GM19035 (cell line): ENCODE measurements around the gene KIRREL3.

Source experiments
- ATAC-seq: cut with Tn5 transposase; IDR thresholded peaks from one replicate; pipeline ENCODE4 v1.9.1; 2021; ENCODE audit not compliant: unreplicated experiment

Gene KIRREL3

DNA sequence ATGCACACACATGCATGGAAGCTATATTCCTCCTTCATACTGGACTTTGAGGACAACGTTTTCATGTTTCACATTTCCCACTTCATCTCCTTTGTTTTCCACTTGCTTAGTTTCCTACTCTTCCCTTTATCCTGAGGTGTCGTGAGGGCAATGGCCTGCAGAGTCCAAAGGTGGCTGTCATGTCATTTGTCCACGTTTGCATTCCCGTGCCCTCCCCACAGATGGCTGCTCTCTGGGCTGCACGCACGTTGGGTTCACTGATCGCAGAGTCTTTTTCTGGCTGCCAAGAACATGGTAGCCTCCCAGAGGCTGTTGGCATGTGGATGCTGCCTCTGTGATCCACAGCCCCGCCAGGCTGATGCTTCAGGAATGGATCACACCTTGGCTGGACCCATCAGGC is 389.1 kb downstream of the KIRREL3 start:
- ATAC-seq: no peak

DNA sequence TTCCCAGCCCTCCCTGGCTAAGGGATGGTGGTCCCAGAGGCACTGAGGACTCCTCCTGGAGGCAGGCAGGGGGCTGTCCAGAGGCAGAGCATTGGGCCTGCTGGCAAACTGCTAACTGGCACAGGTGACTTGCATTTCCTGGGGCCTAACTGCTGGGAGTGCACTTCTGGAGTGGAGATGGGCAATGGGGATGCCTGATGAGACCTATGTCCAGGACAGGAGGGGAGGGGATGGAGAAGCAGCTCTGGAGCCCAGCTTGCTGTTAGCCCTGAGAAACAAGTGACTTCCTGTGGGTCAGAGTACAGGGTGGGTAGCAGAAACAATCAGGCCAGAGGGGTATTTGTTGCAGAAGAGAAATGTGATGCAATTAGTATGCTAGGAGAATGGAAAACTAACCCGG is 391.9 kb downstream of the KIRREL3 start:
- no peak for ATAC-seq

DNA sequence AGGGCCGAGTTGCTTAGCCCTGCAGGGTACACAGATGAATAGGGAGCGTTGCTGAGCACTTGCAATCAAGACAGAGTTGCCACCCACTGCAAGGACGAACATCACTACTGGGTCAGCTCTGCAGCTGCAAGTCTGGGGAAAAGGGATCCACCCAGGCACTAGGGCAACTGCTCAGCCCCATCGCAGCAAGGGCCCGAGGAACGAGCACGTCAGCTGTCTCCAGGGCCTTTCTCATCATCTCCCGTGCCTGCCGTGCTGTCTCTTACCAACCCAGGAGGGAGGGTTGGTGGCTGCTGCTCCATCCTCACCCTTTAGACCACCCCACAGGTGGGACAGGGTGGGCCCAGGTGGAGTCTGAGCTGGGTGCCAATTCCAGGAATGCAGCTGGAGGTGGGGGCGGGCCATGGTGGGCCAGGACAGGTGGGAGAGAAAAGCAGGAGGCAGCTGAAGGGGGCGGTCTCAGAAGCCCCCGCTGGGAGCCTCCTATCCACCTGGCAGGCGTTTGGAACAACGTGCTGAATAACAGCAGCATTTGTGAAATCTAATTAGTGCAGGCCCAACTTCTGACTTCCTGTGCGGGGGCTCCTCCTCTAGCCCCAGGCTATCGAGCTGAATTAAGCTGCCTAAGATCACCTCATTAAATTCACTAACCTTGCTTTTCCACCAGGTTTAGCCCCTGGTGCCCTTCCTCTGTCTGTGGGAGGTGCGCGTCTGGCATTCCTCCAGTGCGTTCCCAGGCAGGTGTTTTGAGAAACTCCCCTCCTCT is 392.6 kb downstream of the KIRREL3 start:
- no peak for ATAC-seq

DNA sequence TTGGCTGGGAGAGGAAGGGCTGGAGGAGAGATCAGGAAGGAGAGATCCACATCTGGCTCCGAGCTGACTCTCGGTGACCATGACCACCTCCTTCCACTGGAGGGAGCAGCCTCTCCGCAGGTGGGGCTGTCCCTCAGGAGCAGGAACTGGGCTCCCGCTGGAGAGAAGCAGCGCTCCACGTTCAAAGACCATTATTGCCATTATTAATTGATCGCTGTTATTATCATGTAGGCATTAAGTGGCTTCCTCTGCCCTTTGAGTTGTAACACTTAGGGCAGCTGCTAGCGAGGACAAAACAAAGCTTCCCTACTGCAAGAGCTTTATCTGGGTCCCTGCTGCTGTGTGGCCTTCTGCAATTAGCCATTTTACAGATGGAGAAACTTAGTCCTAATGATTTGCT is 393.2 kb downstream of the KIRREL3 start:
- no peak for ATAC-seq

DNA sequence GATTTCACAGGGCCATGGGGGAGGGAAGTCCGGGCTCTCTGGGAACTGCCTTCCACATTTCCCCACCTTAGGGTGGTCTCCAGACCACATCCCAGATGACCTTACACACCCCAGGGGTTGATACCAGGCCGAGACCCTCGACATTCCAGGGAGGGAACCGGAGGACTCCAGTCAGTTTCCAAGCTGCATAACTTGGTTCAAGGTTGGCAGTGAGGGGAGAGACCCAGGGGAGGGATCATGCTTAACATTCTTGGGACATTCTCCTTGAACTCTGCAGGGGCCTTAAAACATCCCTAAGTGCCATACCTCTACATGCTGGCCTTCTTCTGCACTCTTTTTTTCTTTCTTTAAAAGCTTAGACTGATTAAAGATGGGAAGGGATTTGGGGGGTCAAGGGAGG is 394.1 kb downstream of the KIRREL3 start:
- no peak for ATAC-seq

DNA sequence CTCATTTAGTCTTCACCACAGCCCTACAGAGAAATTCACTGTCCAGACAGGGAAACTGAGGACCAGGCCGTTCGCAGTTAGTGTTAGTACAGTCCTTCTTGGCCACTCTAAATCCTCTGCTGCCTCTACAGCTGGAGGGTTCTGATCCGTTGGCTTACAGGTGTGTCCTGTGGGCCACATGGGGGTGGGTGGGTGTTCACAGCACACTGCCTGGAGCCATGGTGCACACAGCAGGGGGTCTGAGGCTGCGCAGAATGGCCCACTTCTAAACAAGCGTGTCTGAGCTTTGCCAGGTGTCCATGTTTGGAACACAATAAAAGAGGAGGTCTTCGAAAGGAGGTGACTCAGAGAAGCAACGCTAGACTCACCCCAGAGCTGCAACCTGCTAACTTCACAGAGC is 396.1 kb downstream of the KIRREL3 start:
- ATAC-seq: no peak

DNA sequence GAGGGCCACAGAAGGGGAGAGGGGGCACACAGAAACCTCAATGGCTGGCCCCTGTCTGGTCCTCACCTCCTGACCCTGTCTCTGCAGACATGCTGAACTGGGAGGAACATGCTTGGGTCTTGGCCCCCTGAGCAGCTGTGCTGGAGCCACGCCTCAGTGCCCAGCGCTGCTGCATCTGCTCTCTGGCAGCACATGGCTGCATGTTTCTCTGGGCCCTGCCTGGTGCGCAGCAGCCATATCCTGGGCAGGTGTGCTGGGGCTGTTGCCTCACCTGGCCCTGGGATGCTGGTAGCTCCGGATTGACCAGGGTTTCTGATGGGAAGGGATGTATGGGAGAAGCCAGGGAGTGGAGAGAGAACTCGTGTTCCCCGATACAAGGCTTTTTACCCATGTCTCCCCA is 397.1 kb downstream of the KIRREL3 start:
- ATAC-seq: no peak

DNA sequence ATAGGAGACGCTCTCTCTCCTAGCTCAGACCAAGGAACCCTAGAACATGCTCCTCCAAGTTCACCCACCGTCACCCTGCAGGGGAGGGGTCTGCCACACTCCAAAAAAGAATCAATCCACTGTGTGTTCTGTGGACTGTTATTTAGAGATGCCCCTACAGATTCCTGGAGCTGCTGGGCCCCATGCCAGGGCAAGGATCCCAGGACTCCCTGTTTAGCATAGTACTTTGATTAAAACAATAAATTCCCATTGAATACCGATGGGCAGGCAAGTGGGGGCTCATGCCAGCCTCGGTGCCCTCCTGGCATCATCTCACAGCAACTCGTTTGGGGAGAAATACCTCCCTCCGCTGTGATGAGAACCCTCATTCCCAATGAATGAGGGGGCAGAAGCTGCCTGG is 397.6 kb downstream of the KIRREL3 start:
- no peak for ATAC-seq

DNA sequence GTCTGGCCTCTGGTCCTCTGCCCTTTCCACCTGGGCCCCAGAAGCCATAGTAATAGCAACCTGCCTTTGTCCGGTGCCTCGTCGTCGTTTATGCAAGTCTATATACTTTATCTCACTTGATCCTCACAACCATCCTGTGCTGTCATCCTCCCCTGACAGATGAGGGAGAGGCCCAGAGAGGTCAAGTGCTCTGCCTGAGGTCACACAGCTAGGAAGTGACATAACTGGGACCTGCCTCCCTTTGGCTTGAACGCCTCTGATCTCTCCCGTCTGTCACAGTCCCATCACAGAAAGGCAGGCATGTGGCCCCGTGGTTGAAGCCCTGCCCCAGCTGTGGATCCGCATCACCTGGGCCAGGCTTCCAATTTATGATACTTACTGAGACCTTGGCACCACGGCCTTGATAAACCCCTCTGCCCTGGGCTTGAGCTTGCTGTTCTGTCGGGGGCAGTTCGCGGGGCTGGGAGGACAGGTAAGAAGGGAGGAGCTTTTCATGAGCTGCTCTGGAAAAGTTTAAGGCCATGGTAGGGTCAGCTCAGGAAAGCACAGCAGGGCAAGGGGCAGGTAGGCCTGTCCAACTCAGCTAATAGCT is 398.1 kb downstream of the KIRREL3 start:
- ATAC-seq: no peak

DNA sequence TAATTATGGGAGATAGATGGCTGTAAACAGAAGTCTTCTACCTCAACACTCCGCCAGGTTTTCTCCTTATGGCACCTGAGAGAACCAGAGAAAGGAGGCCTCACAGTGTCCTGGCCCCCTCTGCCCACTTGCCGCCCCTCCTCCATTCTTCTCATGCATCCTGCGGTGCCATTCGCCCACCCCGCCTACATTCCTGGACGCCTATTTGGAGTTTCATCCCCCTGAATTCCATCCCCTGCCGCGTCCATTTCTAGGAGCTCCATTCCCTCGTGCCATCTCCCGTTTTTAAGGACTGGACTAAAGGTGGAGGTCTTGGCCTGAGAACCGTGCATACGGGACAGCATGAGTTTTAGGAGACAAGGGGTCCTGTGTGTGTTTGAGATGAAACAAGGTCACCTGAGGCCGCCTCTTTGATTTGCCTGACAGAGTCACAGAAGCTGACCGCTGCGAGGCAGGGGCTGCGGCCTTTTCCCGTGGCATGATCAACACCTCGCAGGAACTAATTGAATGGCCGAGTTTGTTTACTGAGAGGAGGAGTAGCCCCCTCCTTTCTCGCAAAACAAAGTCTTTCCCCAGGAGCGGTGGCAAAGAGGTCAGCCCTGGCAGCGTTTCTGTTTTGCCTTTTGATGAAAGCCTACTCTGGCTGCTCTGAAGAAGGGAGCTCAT is 398.9 kb downstream of the KIRREL3 start:
- ATAC-seq: no peak

DNA sequence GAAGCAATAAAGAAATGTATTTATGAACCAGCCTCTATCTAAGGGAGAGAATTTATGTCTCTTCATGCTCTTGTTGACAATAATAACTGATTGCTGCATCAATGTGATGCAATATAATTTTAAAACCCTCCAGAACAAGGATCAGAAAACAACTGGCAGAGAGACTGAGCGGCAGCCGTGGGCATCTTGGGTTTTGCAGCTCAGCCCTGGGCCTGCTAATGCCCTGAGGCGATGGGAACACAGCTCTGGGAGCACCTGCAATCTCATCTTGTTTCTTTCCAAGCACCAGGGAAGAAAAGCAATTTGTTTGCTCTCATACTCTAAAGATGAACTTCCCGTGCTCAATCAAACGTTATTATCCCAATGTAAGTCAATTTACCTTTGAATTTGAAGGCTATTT is 399.4 kb downstream of the KIRREL3 start:
- ATAC-seq: no peak

DNA sequence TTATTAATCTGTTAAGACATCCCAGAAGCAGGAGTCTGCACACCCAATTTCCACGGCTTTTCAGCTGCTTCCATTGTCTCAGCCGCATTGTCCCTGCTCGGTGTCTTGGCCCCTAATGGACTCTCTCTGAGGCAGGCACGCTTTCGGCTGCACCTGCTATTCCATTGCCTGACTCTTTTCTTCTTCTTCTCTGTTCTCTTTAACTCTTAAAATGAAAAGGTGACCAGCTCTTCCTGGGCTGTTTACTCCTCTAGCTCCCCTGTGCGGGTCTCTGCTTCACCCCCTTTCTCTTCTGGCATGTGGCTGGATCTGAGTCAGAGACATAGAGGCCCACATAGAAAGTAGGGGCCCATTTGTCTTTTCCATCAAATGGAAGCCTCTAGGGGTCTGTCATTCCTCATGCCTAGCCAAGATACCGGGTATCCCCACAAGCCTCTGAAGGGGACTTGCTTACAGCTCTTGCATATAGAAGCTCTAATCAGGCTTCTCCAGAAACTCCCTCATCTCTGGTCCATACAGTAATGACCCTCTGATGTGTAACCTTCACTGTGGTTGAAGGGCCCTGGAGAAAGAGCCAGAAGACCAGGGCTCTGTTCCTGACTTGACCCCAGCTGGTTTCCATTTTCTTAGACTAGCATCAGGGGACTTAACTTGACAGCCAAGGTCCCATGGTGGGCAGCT is 401.2 kb downstream of the KIRREL3 start:
- ATAC-seq: no peak

DNA sequence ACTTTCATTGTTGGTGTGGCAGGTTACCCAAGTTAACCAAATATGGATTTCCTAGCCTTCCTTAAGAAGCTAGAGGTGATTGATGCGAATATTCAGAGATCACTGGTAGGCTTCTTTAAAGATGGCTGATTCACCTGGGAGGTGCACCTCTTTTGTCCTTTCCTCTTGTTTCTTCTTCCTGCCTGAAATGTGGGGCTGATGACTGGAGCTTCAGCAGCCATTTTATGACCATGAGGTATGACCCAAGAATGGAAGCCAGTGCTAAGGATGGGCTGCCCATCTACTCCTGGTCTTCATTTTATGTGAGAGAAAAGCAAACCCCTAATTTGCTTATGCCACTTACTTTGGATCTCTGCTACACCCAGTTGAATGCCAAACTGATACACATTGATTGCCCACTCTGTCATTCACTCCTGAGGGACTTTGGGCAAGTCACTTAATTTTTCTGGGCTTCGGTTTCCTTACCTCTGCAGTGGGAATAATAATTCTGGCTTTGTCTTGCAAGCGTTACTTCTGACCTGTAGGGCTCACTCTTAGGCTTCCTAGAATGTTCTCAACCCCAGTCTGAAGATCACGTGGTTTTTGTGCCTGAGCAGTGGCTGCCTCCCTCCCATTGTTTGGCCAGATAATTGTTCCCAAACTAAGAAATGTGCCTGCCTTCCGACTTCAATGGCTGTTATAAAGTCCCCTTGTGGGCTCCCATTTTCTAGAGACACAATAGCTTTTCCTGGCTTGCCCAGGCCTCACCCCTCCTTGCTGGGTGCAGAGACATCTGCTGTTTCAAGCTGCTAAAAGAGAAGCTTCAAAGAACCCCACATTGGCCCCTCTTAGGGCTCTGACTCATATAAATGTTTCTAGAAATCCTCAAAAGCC is 402.0 kb downstream of the KIRREL3 start:
- ATAC-seq: no peak

DNA sequence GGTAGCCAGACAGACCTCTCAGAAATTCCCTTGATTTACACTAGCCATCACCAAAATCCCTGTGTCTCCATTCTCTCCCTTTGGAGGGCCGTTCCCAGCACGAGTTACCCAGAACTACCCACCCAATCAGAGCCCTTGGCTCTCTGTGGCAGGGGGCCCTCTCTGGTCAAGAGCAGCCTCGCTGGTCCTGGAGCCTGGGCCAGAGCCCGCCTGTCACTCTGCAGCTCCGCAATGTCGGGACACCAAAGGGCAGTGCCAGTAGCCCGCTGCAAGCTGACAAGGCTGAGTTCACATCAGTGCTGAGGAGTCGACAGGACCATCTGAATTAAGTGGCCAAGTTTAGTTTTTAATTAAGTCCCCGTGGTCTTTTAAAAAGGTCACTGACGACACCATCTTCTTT is 403.5 kb downstream of the KIRREL3 start:
- no peak for ATAC-seq

DNA sequence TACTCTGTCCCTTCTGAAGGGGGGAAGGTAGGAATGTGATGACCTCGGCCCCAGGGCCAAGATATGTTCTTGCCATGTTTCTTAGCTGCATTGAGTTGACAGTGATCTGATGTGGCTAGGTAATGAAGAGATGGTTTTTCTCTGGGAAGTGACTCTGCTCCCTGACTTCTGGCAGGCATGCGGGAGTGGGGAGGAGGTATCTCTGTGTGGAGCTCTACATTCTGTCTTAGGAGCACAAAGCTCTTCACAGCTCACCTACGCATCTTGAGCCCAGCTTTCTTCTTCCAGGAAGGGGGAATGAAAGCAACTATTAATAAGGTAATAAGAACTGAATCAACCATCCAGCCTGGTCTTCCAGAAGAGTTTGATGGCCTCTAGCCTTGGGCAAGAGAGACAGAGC is 404.1 kb downstream of the KIRREL3 start:
- no peak for ATAC-seq

DNA sequence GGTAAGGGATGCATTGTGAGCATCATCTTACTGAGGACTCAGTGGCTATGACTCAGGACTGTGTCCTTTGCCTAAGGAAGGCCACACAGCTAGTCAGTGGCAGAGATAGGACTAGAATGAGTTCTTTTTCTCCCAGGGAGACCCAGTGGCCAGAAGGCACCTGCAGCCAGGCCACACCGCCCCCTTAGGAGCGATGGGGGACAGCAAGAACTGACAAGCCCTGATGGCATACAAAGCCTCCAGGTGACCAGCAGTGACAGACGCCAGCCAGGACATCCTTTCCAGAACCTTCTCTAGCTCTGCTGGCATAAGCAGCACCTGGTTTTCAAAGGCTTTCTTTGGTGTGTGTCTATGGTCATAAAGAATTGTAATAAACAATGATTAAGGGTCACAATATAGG is 405.0 kb downstream of the KIRREL3 start:
- no peak for ATAC-seq

DNA sequence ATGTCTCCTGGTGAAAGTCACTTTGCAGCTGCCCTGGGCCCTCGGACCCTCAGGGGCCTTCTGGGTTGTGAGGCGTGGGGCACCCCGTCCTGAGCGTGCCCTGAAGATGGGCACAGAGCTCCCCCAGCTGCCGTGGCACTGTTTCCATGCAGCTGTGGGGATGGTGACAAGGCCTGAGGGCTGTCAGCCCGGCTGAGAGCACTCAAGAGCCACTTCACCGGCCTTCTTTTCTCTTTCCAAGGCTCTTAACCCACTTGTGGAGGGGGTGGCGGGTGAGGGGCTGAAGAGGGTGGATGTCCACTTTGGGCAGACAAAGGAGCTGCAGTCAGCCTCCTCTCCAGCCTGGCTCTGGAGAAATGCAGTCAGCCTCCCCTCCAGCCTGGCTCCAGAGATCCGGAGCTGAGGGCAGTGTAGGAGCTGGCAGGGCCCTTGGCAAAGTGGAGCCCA is 405.6 kb downstream of the KIRREL3 start:
- no peak for ATAC-seq

DNA sequence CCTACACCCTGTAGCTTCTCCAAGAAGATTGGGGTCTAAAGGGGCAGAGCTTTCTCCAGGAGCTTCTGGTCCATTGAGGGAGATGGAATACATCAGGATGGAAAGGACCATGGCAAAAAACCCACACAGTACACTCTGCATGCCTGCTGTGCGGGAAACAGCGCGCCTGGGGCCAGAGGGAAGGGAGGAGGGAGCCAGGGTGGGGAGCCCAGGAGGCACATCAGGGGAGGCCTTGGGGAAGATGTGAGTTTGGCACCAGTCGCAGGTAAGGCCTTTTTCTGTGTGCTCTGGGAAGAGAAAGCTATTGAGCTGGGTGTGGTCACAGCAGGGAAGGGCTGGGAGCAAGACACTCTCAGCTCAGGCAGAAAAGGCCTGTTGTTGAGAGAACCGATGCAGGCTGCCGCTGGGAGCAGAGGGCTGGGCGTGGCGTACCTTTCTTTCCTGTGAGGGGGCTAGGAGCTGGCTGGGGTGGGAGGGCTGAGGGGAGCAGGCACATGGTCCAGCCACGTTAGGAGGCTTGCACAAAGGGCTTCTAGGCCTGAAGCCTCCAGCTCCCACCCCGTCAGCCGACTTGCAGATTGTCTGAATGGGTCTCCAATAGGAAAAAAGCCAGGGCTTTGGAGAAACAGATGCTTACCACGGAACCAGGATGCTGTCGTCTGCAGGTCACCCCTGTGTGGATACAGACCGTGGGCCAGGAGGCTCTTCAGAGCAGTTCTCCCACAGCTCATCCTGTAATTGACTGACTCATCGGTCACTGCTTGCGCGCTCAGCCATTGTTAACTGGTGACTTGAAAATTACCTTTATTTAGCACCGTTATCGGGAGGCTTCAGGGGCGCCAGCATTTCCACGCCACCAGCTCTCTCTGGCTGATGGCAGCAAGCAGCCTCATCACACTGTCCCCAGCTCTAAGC is 407.8 kb downstream of the KIRREL3 start:
- no peak for ATAC-seq

DNA sequence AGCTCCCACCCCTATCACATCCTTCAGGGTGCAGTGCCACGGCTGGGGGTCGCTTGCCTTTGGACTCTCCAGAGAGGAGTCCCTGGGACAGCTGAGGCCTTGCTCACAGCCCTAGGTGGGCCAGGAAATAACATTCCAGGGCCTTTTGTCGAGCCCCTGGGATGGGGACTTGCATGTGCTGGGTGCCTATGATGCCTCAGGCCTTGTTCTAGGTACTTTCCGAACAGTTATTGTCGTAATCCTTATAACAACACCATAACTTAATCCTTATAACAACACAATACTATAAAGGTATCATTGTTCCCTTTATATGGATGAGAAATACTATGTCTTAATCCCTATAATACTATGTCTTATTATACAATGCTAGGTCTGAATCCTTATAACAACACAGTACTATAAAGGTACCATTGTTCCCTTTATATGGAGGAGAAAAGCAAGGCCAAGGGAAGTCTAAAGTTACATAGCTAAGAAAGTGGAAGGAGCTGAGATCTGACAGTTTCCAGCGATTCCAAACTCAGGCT is 408.5 kb downstream of the KIRREL3 start:
- ATAC-seq: no peak

DNA sequence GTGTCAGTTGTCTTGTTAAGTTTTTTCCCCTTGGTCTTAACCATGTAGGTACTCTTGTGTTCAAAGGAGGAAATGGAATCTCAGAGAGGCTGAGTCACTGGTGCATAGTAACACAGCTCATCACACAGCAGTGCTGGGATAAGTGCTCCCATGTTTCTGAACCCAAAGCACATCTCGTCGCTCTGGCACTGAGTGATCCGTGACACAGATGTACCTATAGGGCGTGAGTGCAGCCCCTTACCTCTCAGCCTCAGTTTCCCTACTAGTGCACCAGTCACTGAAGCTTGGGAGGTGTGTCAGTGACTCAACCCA is 411.1 kb downstream of the KIRREL3 start:
- ATAC-seq: no peak
